Breast epithelium (tissue), 3 donors: ENCODE measurements around the gene LPAR1.

Source experiments
- CTCF ChIP-seq, 3 donors: fragments of 450-650 bp; IDR thresholded peaks; one replicate each; pipeline ENCODE4 v1.5.1; 2016 to 2017; ENCODE audit warnings: antibody characterized with exemption in 3 of 3, mild to moderate bottlenecking in 3 of 3, moderate library complexity in 3 of 3
- POLR2A ChIP-seq: fragments of 450-650 bp; IDR thresholded peaks from one replicate; pipeline ENCODE4 v1.6.1; 2016; ENCODE audit warnings: antibody characterized with exemption, mild to moderate bottlenecking, moderate library complexity
- POLR2AphosphoS5 ChIP-seq, 3 donors: sonication (generic); formaldehyde crosslinking; IDR thresholded peaks; one replicate each; pipeline ENCODE4 v1.6.1; 2017; ENCODE audit warnings: antibody characterized with exemption in 3 of 3

- TF ChIP-seq CTCF (IDR thresholded peaks at IDR 0.05) (no peak), POLR2A (no peak), POLR2AphosphoS5 (IDR thresholded peaks at IDR 0.05) (no peak)
Observed at GRCh38 chr9:110996436-110997220, 41.6 kb downstream of the LPAR1 start.
